Activated CD4-positive, CD25-positive, alpha-beta regulatory T cell (primary cell): ENCODE data around the gene PCBP3.
"Not testable (repeated sequence)": the region's sequence is repeated elsewhere in the genome, so short reads cannot be mapped to it uniquely, and the experiment has no call there.

Experiments
- DNase-seq, 4 experiments: peaks; one replicate each; lab custom pipeline; 2025; lab: John Stamatoyannopoulos, UW

The PCBP3 gene

GRCh38 chr21:45788198-45788597, 144.7 kb downstream of the PCBP3 start:
- no peak for DNase-seq

- no peak for DNase-seq
These were observed 145.3 kb downstream of the PCBP3 start for GRCh38 chr21:45788637-45789506.

GRCh38 chr21:45790427-45790826, 146.9 kb downstream of the PCBP3 start:
- no peak for DNase-seq

DNA sequence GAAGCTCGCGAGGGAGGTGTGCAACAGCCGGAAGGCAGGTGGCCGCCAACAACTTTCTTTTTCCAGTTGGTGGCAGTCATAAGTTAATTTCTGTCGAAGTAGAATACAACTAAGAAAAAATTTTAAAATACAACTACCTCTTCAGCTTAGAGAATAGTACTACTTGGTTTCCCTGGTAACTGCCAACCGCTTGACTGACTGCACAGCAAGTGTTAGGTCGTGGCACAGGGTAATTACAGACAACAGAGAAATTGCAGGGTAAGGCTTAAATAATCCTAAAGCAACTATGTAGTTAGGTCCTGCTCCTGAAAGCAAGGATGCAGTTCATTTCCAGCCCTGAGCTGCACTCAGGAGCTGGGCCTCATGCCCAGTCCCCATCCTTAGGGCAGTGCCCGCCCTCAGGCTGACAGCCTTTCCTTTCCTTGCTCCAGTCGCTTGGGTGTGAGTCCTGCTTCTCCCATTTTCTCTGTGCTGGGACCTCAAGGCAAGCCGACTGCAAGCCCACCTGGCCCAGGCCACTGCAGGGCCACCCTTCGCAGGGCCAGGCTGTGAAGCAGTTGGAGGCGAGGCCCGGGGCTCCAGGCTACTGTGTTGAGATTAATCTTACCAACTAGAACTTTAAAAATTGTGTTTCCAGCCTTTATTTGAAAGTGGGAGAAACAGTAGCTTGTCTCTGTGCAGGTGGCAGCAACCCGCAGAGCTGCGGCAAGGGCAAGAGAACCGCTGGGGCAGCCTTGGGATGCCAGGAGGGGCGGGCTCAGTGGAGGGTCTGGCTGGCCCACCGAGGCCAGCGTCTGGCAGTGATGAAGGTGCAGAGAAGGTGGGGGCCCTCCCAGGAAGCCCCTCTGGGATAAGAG, 148.3 kb downstream of the PCBP3 start:
- DNase-seq = no peak

DNA sequence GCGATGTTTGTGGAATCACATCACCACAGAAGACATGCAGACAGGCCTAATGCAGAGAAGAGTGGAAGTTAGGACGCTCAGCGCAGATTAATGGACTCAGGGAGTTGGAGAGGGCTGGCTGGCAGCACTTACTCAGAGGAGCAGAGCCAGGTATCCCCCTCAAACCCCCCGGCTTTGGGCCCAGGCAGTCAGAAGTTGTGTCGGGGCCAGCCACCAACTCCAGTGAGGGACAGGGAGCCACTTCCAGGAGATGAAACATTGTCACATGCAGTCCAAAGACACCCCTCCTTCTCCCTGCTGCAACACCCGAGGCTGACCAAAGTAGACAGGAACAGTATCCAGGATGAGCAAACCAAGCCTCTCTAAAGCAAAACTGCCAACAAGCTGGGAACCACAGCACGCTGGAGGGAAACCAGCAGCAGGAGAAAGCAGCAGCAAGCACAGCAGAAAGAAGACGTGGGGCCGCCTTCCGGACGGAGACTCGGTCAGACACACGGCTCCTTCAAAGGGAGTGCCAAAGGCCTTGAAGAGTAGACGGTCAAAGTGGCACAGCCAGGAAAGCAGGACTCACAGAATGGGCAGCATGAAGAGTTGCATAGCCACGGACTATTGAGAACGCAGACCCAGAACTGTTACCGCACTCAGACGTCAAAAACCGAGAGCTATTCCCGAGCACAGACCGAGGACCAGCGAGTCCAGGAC, 149.3 kb downstream of the PCBP3 start:
- DNase-seq = no peak

- no peak for DNase-seq
These were observed 150.5 kb downstream of the PCBP3 start for GRCh38 chr21:45794027-45794426.

- DNase-seq = no peak
These were observed 152.5 kb downstream of the PCBP3 start for GRCh38 chr21:45796003-45796402.

DNA sequence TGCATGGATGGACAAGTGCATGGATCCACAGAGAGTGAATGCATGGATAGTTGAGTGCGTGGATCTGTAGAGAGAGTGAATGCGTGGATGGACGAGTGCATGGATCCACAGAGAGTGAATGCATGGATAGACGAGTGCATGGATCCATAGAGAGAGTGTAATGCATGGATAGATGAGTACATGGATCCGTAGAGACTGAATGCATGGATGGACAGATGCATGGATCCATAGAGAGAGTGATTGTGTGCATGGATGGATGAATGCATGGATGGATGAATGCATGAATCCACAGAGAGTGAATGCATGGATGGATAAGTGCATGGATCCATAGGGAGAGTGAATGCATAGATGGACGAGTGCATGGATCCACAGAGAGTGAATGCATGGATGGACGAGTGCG, 153.8 kb downstream of the PCBP3 start:
- DNase-seq = no peak

- no peak for DNase-seq
These were observed 156.3 kb downstream of the PCBP3 start for GRCh38 chr21:45799765-45800338.

DNA sequence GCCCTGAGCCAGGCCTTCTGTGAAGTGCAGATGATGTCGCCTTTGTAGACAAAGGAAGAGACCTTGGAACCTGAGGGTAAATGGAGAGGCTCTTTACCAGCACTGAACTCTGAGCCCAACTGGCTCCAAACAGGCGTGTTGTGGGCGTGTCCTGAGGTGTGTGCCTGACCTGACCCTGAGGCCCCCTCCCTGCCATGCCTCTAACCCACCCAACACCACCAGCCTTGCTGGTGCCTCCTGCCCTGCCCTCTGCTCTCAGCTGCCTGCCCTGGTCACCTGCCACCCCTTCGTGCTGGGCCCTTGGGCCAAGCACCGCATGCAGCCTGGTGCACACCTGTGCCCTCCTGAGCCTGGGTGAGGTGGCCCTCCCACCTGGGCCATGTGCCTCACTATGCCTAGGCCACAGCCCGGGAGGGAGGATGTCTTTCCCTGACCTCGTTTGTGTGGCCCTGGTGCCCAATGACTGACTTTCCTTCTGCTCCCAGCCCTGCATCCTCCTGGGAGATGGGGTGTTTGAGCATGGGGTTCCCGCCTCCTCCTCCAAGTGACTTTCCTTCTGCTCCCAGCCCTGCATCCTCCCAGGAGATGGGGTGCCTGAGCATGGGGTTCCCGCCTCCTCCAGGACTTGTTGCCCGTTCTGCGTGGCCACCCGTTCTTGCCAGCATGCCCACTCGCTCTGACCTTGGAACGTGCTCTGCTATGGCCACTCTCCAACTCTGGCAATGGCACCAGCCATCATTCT, 157.0 kb downstream of the PCBP3 start:
- DNase-seq = no peak

DNA sequence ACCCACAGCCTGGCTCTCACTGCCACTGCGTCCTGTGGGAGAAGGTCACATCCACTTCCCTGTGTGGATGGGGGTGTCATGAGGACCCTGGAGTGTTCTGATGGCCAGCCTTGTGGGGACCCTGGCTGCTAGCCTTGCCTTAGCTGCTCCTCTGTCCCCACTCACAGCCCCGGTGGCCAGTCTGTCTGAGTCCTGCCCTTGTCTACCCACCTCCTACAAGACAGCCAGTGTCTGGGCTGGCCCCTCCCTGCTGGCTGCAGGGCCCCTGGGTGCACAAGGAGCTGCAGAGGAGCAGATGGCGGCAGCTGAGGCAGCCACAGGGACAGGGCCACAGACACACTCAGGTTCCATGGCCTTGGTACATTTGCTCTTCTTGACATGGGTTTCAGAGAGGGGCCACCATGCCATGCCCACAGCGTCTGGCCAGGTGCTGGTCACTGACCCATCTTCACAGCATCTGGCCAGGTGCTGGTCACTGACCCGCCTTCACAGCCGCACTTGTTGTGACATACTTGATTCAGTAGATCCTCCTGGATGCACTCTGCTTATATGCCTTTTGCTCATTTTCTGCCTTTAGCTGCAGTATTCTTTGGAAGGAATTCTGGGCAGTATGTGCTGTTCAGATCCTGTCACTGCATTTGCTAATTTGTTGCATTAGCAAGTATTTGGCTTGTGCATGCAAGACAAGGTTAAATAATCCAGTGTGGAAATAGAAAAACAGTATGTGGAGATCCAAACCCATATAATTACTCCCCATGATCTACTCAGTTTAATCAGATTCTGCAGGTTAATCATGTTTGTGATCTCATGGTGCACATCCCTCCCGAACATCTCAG, 157.8 kb downstream of the PCBP3 start:
- DNase-seq = no peak

- no peak for DNase-seq
These were observed 158.5 kb downstream of the PCBP3 start for GRCh38 chr21:45801989-45802388.

DNA sequence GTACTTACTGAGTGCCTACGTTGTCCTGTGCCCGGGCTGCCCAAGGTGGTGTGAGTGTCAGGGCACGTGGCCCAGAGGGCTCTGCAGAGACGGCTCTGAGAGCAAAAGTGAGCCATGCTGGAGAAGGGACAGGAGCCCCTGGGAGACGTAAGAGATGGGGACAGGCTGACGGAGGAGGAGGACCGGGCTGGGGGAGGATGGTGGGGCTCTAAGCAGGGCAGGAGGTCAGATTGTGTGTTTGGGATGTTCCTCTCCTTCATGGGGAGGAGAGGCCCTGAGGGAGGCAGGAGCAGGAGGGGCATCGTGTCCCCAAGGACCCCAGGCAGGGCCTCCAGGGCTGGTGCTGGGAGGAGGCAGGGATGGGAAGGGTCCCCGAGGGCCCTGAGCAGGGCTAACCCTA, 158.9 kb downstream of the PCBP3 start:
- DNase-seq = no peak

DNA sequence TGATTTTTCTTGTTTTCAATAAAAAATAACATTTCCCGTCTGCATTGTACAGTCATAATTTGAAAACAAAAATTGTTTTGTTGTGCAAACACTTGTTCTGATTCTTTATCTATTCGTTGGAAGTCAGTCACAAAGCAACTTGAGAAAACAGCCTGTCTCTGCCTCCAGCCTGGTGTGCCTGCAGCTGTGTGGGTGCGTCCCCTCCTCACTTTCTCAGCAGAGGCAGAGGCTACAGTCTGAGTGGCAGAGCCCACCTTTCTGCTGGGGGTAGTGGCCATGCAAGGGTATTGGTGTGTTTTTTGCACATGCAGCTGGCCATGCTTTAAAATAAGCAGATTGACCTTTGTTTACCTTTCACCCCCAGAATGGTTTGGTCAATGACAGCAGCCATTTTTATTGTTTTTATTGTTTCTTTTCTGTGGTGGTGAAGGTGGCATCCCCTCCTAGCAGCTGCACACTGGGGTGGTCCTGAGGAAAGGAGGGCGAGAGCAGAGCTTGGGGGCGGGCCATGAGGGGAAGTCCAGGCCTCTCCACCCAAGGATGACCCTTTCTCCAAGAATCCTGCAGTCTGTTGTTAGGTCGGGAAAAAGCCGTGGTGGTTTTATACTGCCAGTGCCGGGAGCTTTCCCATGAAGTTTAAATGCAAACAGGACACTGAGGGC, 159.6 kb downstream of the PCBP3 start:
- DNase-seq = no peak

- DNase-seq = no peak
These were observed 160.3 kb downstream of the PCBP3 start for GRCh38 chr21:45803618-45804340.

DNA sequence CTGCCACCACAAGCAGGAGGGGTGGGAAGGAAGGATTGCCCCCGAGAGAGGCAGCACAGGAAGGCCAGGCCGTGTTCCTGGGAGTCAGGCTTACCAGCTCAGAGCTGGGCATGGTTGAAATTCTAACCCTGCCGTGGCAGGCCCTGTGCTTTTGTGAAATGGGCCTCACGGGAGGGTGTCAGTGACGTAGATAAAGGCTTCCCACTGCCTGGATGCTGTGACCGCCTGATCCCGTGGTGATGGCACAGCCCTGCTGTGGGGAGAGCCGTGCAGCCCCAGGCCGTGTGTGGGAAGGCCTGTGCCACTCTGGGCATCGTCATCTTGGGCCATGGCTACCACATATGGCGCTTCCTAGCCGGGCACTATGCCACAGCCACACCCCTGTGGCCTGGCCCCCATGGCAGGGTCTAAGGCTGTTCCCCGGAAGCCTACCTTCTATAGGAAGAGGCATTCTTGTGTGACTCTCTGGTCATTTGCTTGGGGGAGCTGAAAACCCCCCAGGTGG, 161.3 kb downstream of the PCBP3 start:
- no peak for DNase-seq

DNA sequence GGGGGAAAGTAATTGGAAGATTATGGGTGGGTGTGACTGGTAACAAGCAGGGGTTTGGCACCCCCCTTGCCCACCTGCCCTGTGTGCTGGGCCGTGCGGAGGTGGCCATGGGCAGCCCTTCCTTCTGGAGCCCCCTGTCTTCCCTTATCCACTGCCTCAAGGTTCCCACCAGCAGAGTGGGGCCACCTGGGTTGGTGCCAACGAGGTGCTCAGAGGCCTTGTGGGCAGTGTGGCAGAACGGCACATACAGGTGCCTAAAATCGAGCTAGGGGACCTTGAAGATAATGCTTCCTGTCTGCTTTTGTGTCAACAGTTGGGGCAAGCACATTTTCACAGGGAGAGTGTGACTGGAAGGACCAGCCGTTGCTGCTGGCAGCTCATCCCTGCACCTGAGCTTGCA, 161.8 kb downstream of the PCBP3 start:
- no peak for DNase-seq

DNA sequence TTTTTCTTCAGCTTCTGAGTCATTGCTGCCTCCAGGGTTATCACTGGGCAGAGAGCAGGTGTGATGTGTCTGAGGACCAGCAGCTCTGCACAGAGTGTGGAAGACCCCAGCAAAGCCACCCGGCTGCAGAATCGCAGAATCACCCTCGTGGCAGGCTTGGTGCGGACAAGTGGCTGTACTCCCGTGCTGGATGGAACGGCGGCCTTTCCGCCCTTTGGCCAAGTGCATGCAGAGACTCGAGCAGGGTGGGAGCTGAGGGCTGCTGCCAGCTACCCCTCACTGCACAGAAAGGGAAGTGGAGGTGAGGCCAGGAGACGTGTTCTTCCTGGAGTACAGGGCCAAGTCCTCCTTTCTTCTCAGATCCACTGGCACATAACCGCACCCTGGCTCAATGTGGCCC, 162.5 kb downstream of the PCBP3 start:
- no peak for DNase-seq

DNA sequence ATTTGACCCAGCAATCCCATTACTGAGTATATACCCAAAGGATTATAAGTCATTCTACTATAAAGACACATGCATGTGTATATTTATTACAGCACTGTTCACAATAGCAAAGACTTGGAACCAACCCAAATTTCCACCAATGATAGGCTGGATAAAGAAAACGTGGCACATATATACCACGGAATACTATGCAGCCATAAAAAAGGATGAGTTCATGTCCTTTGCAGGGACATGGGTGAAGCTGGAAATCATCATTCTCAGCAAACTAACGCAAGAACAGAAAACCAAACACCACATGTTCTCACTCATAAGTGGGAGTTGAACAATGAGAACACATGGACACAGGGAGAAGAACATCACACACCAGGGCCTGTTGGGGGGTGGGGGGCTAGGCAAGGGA, 165.1 kb downstream of the PCBP3 start:
- not testable (repeated sequence) for DNase-seq
